ENCODE measurements around the gene CSMD2.

GRCh38 chr1:33606272-33606671 lies 558.8 kb downstream of the CSMD2 start:
- no peak for TF ChIP-seq FOXM1 (IDR thresholded peaks at IDR 0.05; ENCODE audit: borderline replicate concordance)
- no peak for TF ChIP-seq L3MBTL2 (conservative IDR thresholded peaks at IDR 0.05)
- TF ChIP-seq ZNF384 (IDR thresholded peaks at IDR 0.05): no peak
- TF ChIP-seq SUZ12 (IDR thresholded peaks at IDR 0.05): no peak
- TF ChIP-seq SP1 (IDR thresholded peaks at IDR 0.05): no peak
- no peak for TF ChIP-seq BHLHE40 (IDR thresholded peaks at IDR 0.05; ENCODE audit: borderline replicate concordance)
- no peak for TF ChIP-seq FOXA1 (IDR thresholded peaks at IDR 0.05)
- TF ChIP-seq LEF1 (IDR thresholded peaks at IDR 0.05; ENCODE audit: borderline replicate concordance): no peak
- TF ChIP-seq FOXK2 (IDR thresholded peaks at IDR 0.05): no peak
- no peak for TF ChIP-seq TARDBP (IDR thresholded peaks at IDR 0.05)
- TF ChIP-seq ARNT (IDR thresholded peaks at IDR 0.05): no peak
- no peak for TF ChIP-seq ELF4 (IDR thresholded peaks at IDR 0.05)
- TF ChIP-seq NFRKB (IDR thresholded peaks at IDR 0.05): no peak

All from HEK293T (cell line).